HL-60 (cell line): ENCODE data around the gene TMEM135.

Experiments
- DNase-seq, 2 experiments: peaks; one replicate each; pipeline ENCODE4 v3.0.0-alpha.2; 2010 to 2020; ENCODE audit warnings: low read depth in 1 of 2, low spot score in 1 of 2
- H3K27ac ChIP-seq: fragments of 250-450 bp; sonication (Bioruptor Pico); replicated peaks from 2 replicates; pipeline ENCODE4 v1.5.1; 2020; ENCODE audit warnings: mild to moderate bottlenecking, moderate library complexity
- H3K27me3 ChIP-seq: fragments of 250-450 bp; sonication (Bioruptor Pico); 2 replicates; pipeline ENCODE4 v1.5.1; 2021; ENCODE audit warnings: mild to moderate bottlenecking, moderate library complexity; ENCODE audit not compliant: insufficient read depth, poor library complexity, severe bottlenecking
- H3K4me3 ChIP-seq: replicated peaks from 2 replicates; pipeline ENCODE4 v1.5.1; 2011; ENCODE audit warnings: mild to moderate bottlenecking, control low read depth, low read length; ENCODE audit not compliant: insufficient read depth
- CTCF ChIP-seq: IDR thresholded peaks from one replicate; pipeline ENCODE4 v1.5.1; 2011; ENCODE audit warnings: low read length, control low read depth, inconsistent platforms; ENCODE audit not compliant: insufficient read depth
- GABPA ChIP-seq: IDR thresholded peaks from 2 replicates; pipeline ENCODE4 v1.6.1; 2012; ENCODE audit warnings: low read depth
- POLR2AphosphoS5 ChIP-seq: IDR thresholded peaks from 2 replicates; pipeline ENCODE4 v1.6.1; 2012; ENCODE audit warnings: low read depth
- REST ChIP-seq: IDR thresholded peaks from 2 replicates; pipeline ENCODE4 v1.6.1; 2012; ENCODE audit warnings: low read depth; ENCODE audit not compliant: insufficient replicate concordance
- SPI1 ChIP-seq: IDR thresholded peaks from 2 replicates; pipeline ENCODE4 v1.6.1; 2012; ENCODE audit warnings: low read depth, mild to moderate bottlenecking, borderline replicate concordance

TMEM135 gene

GRCh38 chr11:87063982-87064381, 26.2 kb downstream of the TMEM135 start:
- TF ChIP-seq CTCF (no peak), SPI1 (no peak), GABPA (no peak), REST (no peak), POLR2AphosphoS5 (no peak)
- H3K27ac ChIP-seq, result no peak overlapping the region
- DNase-seq, result no peak
- no peaks in the 10 kb centered on the region for H3K27me3 ChIP-seq
- no peak overlapping the region for H3K4me3 ChIP-seq

- H3K27ac ChIP-seq, result no peak overlapping the region
- no peak overlapping the region for H3K4me3 ChIP-seq
- no peaks in the 10 kb centered on the region for H3K27me3 ChIP-seq
- no peak for DNase-seq
- TF ChIP-seq POLR2AphosphoS5, result no peak
- no peak for TF ChIP-seq REST
- TF ChIP-seq GABPA, result no peak
- TF ChIP-seq CTCF, result no peak
- TF ChIP-seq SPI1, result no peak
Observed at GRCh38 chr11:87072787-87073186, 35.1 kb downstream of the TMEM135 start.

- DNase-seq, result no peak
- Histone ChIP-seq H3K27me3 (no peaks in the 10 kb centered on the region), H3K4me3 (no peak overlapping the region), H3K27ac (no peak overlapping the region)
- TF ChIP-seq SPI1, result no peak
- no peak for TF ChIP-seq REST
- TF ChIP-seq CTCF, result no peak
Observed at GRCh38 chr11:87076260-87076783, 38.6 kb downstream of the TMEM135 start.
